GM12878 (cell line): ENCODE data around the gene MACROD2. TPM values are rescaled to one million over a fixed set of nuclear protein-coding genes. Genes with fewer than 3 reads are reported as not detected.

Source experiments
- ATAC-seq: fragments of 200-7000 bp; cut with Tn5 transposase; 3 replicates; pipeline ENCODE4 v1.9.1; 2020; ENCODE audit warnings: mild to moderate bottlenecking, moderate library complexity
- BruUV-seq: library from RNA; stranded (reverse); fragments of 400-500 nt; replicated peaks from 2 replicates; lab custom pipeline; 2021; lab: Mats Ljungman, UMichigan
- CTCF ChIA-PET: fragments of 300-600 bp; sonication (Branson Sonifier 250); formaldehyde crosslinking; extraction: SDS; loops from one replicate; lab custom pipeline; 2021; ENCODE audit warnings: inconsistent platforms; lab: Yijun Ruan, JAX
- POLR2A ChIA-PET: fragments of 350-600 bp; formaldehyde crosslinking; extraction: SDS; loops from one replicate; lab custom pipeline; 2021; ENCODE audit warnings: inconsistent platforms; lab: Charles Lee
- RAD21 ChIA-PET: fragments of 300-600 bp; sonication (Branson Sonifier 250); formaldehyde crosslinking; loops from one replicate; lab custom pipeline; 2023; ENCODE audit warnings: antibody characterized with exemption; ENCODE audit not compliant: unreplicated experiment; lab: Charles Lee
- SMC1A ChIA-PET: fragments of 300-600 bp; sonication (Branson Sonifier 250); formaldehyde crosslinking; loops from one replicate; lab custom pipeline; 2023; ENCODE audit not compliant: unreplicated experiment, uncharacterized antibody; lab: Charles Lee
- DNase-seq: peaks from one replicate; pipeline ENCODE4 v3.0.0-alpha.2; 2011; ENCODE audit warnings: low read depth, low spot score
- FAIRE-seq: peaks from 3 replicates; lab custom pipeline; 2011; peaks lifted over from hg19 to GRCh38; lab: Jason Lieb, UNC
- H2AFZ ChIP-seq: 2 replicates; pipeline ENCODE4 v1.6.0; 2011; ENCODE audit warnings: low read depth, low read length, control low read depth; ENCODE audit not compliant: control insufficient read depth
- H3K27ac ChIP-seq: 2 replicates; pipeline ENCODE4 v1.5.1; 2011; ENCODE audit warnings: control low read depth; ENCODE audit not compliant: control insufficient read depth, insufficient read depth
- H3K27me3 ChIP-seq, 2 experiments: replicated peaks in 1 of 2; 2 replicates each; pipeline versions ENCODE4 v1.6.0 to v1.6.1; 2011; ENCODE audit warnings: low read length in 1 of 2; ENCODE audit not compliant: control insufficient read depth in 2 of 2, insufficient read depth in 2 of 2
- H3K36me3 ChIP-seq, 2 experiments: 2 replicates each; pipeline ENCODE4 v1.5.1; 2011; ENCODE audit warnings: low read length in 1 of 2; ENCODE audit not compliant: control insufficient read depth in 2 of 2, insufficient read depth in 2 of 2
- H3K4me1 ChIP-seq: 2 replicates; pipeline ENCODE4 v1.6.1; 2011; ENCODE audit warnings: mild to moderate bottlenecking, low read length, moderate library complexity, mixed read lengths; ENCODE audit not compliant: control insufficient read depth, insufficient read depth
- H3K4me2 ChIP-seq: 2 replicates; pipeline ENCODE4 v1.6.0; 2011; ENCODE audit warnings: control low read depth; ENCODE audit not compliant: control insufficient read depth, insufficient read depth
- H3K4me3 ChIP-seq: fragments of 200-600 bp; sonication (generic); 2 replicates; pipeline ENCODE4 v1.5.1; 2016
- H3K79me2 ChIP-seq: 2 replicates; pipeline ENCODE4 v1.6.0; 2011; ENCODE audit warnings: low read length; ENCODE audit not compliant: control insufficient read depth, insufficient read depth
- H3K9ac ChIP-seq: 2 replicates; pipeline ENCODE4 v1.8.0; 2011; ENCODE audit warnings: low read length, control low read depth, mixed read lengths; ENCODE audit not compliant: control insufficient read depth, insufficient read depth
- H3K9me3 ChIP-seq: replicated peaks from 3 replicates; pipeline ENCODE4 v1.5.1; 2011; ENCODE audit warnings: mild to moderate bottlenecking, low read length; ENCODE audit not compliant: control insufficient read depth, insufficient read depth
- H4K20me1 ChIP-seq: 2 replicates; pipeline ENCODE4 v1.6.0; 2011; ENCODE audit not compliant: control insufficient read depth, insufficient read depth
- BCL11A ChIP-seq: IDR thresholded peaks from 2 replicates; pipeline ENCODE4 v1.6.1; 2011; ENCODE audit warnings: low read depth, low read length
- CREM ChIP-seq: IDR thresholded peaks from 2 replicates; pipeline ENCODE4 v1.6.1; 2014; ENCODE audit warnings: antibody characterized with exemption, low read depth
- DPF2 ChIP-seq: fragments of 450-650 bp; IDR thresholded peaks from 2 replicates; pipeline ENCODE4 v1.6.1; 2017; ENCODE audit warnings: mild to moderate bottlenecking
- EP300 ChIP-seq, 2 experiments: fragments of 150-350 bp in 1 of 2; IDR thresholded peaks; 2 replicates each; pipeline ENCODE4 v1.6.1; 2011 to 2012; ENCODE audit warnings: low read depth in 2 of 2, low read length in 2 of 2, borderline replicate concordance in 1 of 2, improper control_type of control experiment in 1 of 2, inconsistent platforms in 1 of 2; ENCODE audit not compliant: control insufficient read depth in 1 of 2
- IRF4 ChIP-seq: IDR thresholded peaks from 2 replicates; pipeline ENCODE4 v1.6.1; 2011; ENCODE audit warnings: low read depth, low read length
- JUNB ChIP-seq: IDR thresholded peaks from 2 replicates; pipeline ENCODE4 v1.6.1; 2016; ENCODE audit warnings: antibody characterized with exemption, mild to moderate bottlenecking
- KLF5 ChIP-seq: fragments of 450-650 bp; IDR thresholded peaks from 2 replicates; pipeline ENCODE4 v1.6.1; 2014; ENCODE audit warnings: mild to moderate bottlenecking; ENCODE audit not compliant: partially characterized antibody
- MEF2A ChIP-seq: IDR thresholded peaks from 2 replicates; pipeline ENCODE4 v1.6.1; 2011; ENCODE audit warnings: low read depth, mild to moderate bottlenecking, low read length, moderate library complexity; ENCODE audit not compliant: insufficient read depth
- MYB ChIP-seq: fragments of 150-350 bp; IDR thresholded peaks from 2 replicates; pipeline ENCODE4 v1.6.1; 2014; ENCODE audit warnings: mild to moderate bottlenecking, low read depth, low read length, borderline replicate concordance
- NFYA ChIP-seq: IDR thresholded peaks from 2 replicates; pipeline ENCODE4 v1.6.1; 2011; ENCODE audit warnings: low read depth, mild to moderate bottlenecking, low read length, improper control_type of control experiment, borderline replicate concordance
- RUNX3 ChIP-seq: IDR thresholded peaks from 2 replicates; pipeline ENCODE4 v1.6.1; 2012; ENCODE audit warnings: low read length, inconsistent platforms
- ZSCAN29 ChIP-seq: fragments of 450-650 bp; IDR thresholded peaks from 2 replicates; pipeline ENCODE4 v1.6.1; 2017; ENCODE audit warnings: mild to moderate bottlenecking, moderate library complexity
- WGBS: methylation state at CpG from one replicate; pipeline ENCODE4 v1.1.6; 2016; ENCODE audit warnings: low lambda C conversion rate; ENCODE audit not compliant: insufficient replicate concordance, insufficient coverage; ENCODE audit errors: missing lambda C conversion rate; 5-methylcytosine and 5-hydroxymethylcytosine counted together
- in situ Hi-C: fragments of 300-500 bp; cut with MboI; formaldehyde crosslinking; loops from 9 replicates; pipeline ENCODE4 v1.14.3; 2018; ENCODE audit warnings: mixed read lengths
- intact Hi-C: fragments of 100-400 bp; cut with micrococcal nuclease; formaldehyde crosslinking; loops from one replicate; pipeline ENCODE4 v1.14.2; 2022; ENCODE audit not compliant: unreplicated experiment
- polyA plus RNA-seq, 11 experiments: library from polyadenylated mRNA; depleted of rRNA in 4 of 11; unstranded in 6 of 11; stranded (reverse) in 5 of 11; fragments of >200 nt; fragmentation: Nextera tagmentation in 4 of 11; fragmentation: Illumina TruSeq in 1 of 11; extraction: Ambion mirVana in 4 of 11; extraction: Trizol in 1 of 11; gene quantifications; 1 replicate in 1 of 11; 2 replicates in 10 of 11; pipeline versions ENCODE4 v1.2.1 to v1.2.3, GENCODE V29; 2011 to 2016; ENCODE audit warnings: inconsistent platforms in 2 of 11, missing spikeins in 2 of 11, low read depth in 1 of 11
- total RNA-seq, 4 experiments: library from RNA; depleted of rRNA in 3 of 4; stranded (reverse); fragments of >200 nt in 3 of 4; fragmentation: Illumina TruSeq in 1 of 4; extraction: Trizol in 1 of 4; gene quantifications; 2 replicates each; pipeline versions ENCODE4 v1.2.1 to v1.2.3, GENCODE V29; 2013 to 2021
- TF ChIP-seq, protein P1 (sequence below): fragments of 450-650 bp; IDR thresholded peaks from 2 replicates; pipeline ENCODE4 v1.6.1; 2016; ENCODE audit warnings: mild to moderate bottlenecking
- TF ChIP-seq, protein P2 (sequence below): IDR thresholded peaks from 2 replicates; pipeline ENCODE4 v1.6.1; 2012; ENCODE audit warnings: low read length, inconsistent platforms
- TF ChIP-seq, protein P3 (sequence below): fragments of 450-650 bp; IDR thresholded peaks from 2 replicates; pipeline ENCODE4 v1.6.1; 2016; ENCODE audit warnings: mild to moderate bottlenecking
- TF ChIP-seq, protein P4 (sequence below): fragments of 450-650 bp; IDR thresholded peaks from 2 replicates; pipeline ENCODE4 v1.6.1; 2014; ENCODE audit warnings: mild to moderate bottlenecking

Gene MACROD2
- total and polyA plus RNA-seq, 10 of the 15 experiments (the other 5 are each of a cell fraction or from before 2014, with no cell fraction given): 1.1 to 21.5 (median 2.2) TPM

DNA sequence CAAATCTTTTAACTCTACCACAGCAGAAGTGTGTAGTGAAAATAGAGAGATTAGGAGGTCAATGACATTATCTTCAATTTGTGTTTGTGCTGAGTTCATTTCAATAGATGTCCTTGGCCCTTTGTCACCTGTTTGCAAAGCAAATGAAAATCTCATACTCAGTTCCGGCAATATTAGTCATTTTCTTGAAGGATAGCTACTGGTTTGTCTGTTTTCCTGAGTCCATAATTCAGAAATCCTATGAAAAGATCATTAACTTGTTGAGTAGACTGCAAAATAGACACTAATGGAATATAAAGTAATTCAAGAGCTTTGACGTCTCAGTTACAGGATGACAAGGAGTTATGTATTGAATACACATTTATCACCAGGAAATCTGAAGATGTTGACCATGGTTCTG is 1163.2 kb downstream of the MACROD2 start (continued):
- TF ChIP-seq, protein P1, sequence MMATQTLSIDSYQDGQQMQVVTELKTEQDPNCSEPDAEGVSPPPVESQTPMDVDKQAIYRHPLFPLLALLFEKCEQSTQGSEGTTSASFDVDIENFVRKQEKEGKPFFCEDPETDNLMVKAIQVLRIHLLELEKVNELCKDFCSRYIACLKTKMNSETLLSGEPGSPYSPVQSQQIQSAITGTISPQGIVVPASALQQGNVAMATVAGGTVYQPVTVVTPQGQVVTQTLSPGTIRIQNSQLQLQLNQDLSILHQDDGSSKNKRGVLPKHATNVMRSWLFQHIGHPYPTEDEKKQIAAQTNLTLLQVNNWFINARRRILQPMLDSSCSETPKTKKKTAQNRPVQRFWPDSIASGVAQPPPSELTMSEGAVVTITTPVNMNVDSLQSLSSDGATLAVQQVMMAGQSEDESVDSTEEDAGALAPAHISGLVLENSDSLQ: no peak

DNA sequence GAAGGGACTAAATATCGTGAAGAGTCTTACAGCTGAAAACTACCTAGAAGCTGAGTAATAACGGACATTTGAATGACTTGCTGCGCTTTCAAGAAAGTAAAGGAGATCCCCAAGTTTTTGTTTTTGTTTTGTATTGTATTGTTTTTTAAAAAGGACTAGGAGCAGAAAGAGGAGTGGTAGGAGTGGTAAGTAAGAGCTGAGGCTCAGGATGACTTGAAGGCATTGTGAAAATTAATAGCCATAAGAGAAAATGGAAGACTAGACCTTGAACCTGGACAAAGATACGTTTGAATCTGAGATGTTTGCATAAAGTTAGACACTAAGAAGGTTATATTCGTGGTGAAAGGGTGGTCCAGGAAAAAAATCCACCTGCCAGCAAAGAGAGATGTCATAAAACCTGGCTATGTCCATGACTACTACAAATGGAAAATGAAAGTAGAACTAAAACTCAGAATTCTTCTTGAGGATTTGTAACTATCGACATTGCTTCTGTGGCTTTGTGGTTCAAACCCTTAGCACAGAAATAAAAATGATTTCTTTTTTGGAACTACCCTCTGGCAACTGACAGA is 1166.8 kb downstream of the MACROD2 start:
- no TSS peak for BruUV-seq
- Histone ChIP-seq H3K9me3 (no peaks in the 10 kb centered on the region), H4K20me1 (no peaks in the 10 kb centered on the region), H3K27me3 (no peaks in the 10 kb centered on the region), H3K36me3 (no peaks in the 10 kb centered on the region), H2AFZ (peak overlapping the region; percentile 75), H3K9ac (peak overlapping the region; percentile 38; the same call in 1 of the 2 replicates), H3K4me3 (peak overlapping the region; percentile 29; the same call in 1 of the 2 replicates), H3K4me2 (peak overlapping the region; percentile 91), H3K79me2 (no peaks in the 10 kb centered on the region), H3K4me1 (peaks cover 9% of the 10 kb centered on the region), H3K27ac (peak overlapping the region; percentile 38; the same call in 1 of the 2 replicates)
- ATAC-seq (peak; percentile 91), FAIRE-seq (peak; percentile 87), DNase-seq (peak; percentile 48)
- WGBS: 1% methylated on average over 6 of the region's 6 CpGs
- SMC1A ChIA-PET: no interaction called here
- POLR2A ChIA-PET: no interaction called here
- intact Hi-C loops (loop anchor here (5.0 kb wide), 1 partner anchor 330 kb away; no protein-coding TSS in a partner anchor), in situ Hi-C loops (no loop called here)
- CTCF ChIA-PET: interaction anchor here (1.5 kb wide), 1 partner anchor 10 kb away, joined by 4 read pairs; no protein-coding TSS in a partner anchor
- RAD21 ChIA-PET: no interaction called here
- TF ChIP-seq, protein P2, sequence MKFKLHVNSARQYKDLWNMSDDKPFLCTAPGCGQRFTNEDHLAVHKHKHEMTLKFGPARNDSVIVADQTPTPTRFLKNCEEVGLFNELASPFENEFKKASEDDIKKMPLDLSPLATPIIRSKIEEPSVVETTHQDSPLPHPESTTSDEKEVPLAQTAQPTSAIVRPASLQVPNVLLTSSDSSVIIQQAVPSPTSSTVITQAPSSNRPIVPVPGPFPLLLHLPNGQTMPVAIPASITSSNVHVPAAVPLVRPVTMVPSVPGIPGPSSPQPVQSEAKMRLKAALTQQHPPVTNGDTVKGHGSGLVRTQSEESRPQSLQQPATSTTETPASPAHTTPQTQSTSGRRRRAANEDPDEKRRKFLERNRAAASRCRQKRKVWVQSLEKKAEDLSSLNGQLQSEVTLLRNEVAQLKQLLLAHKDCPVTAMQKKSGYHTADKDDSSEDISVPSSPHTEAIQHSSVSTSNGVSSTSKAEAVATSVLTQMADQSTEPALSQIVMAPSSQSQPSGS: 0 out of 2 replicates have a peak, but pooled peaks have one; percentile 27
- TF ChIP-seq JUNB (peak; percentile 86), MYB (no peak), NFYA (no peak), RUNX3 (peak; percentile 88), MEF2A (peak; percentile 50; the same call in 1 of the 2 replicates), DPF2 (0 out of 2 replicates have a peak, but pooled peaks have one; percentile 18), ZSCAN29 (no peak), BCL11A (peak; percentile 16; the same call in 1 of the 2 replicates), IRF4 (peak; percentile 48; the same call in 1 of the 2 replicates), KLF5 (no peak), EP300 (IDR thresholded peaks at IDR 0.05; ENCODE audit: borderline replicate concordance in 1 of 2, control insufficient read depth in 1 of 2, low read depth in 2 of 2, low read length in 2 of 2) (0 out of 4 replicates have a peak, but pooled peaks of 1 of the 2 experiments have one; percentile 10), CREM (no peak)
- TF ChIP-seq, protein P1: peak; percentile 53; the same call in 1 of the 2 replicates
- TF ChIP-seq, protein P3, sequence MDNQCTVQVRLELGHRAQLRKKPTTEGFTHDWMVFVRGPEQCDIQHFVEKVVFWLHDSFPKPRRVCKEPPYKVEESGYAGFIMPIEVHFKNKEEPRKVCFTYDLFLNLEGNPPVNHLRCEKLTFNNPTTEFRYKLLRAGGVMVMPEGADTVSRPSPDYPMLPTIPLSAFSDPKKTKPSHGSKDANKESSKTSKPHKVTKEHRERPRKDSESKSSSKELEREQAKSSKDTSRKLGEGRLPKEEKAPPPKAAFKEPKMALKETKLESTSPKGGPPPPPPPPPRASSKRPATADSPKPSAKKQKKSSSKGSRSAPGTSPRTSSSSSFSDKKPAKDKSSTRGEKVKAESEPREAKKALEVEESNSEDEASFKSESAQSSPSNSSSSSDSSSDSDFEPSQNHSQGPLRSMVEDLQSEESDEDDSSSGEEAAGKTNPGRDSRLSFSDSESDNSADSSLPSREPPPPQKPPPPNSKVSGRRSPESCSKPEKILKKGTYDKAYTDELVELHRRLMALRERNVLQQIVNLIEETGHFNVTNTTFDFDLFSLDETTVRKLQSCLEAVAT: no peak
- TF ChIP-seq, protein P4, sequence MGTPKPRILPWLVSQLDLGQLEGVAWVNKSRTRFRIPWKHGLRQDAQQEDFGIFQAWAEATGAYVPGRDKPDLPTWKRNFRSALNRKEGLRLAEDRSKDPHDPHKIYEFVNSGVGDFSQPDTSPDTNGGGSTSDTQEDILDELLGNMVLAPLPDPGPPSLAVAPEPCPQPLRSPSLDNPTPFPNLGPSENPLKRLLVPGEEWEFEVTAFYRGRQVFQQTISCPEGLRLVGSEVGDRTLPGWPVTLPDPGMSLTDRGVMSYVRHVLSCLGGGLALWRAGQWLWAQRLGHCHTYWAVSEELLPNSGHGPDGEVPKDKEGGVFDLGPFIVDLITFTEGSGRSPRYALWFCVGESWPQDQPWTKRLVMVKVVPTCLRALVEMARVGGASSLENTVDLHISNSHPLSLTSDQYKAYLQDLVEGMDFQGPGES: no peak
